GM18951 (cell line): ENCODE measurements around the gene OXGR1.

Experiments
- POLR2A ChIP-seq: IDR thresholded peaks from 4 replicates; pipeline ENCODE4 v1.6.1; 2011; ENCODE audit warnings: mild to moderate bottlenecking; ENCODE audit not compliant: insufficient read length, insufficient read depth; ENCODE audit errors: extremely low read depth
- in situ Hi-C: fragments of 300-500 bp; cut with MboI; formaldehyde crosslinking; loops from one replicate; pipeline ENCODE4 v1.12.0; 2022; ENCODE audit warnings: low sequenced_read_pairs, mixed read lengths, inconsistent platforms; ENCODE audit not compliant: unreplicated experiment

Gene OXGR1

GRCh38 chr13:96963786-96964475 is 30.3 kb downstream of the OXGR1 start:
- in situ Hi-C loops: no loop called here
- no peak for TF ChIP-seq POLR2A

- in situ Hi-C loops: no loop called here
- no peak for TF ChIP-seq POLR2A
Observed at GRCh38 chr13:96960379-96960778, 33.9 kb downstream of the OXGR1 start.

DNA sequence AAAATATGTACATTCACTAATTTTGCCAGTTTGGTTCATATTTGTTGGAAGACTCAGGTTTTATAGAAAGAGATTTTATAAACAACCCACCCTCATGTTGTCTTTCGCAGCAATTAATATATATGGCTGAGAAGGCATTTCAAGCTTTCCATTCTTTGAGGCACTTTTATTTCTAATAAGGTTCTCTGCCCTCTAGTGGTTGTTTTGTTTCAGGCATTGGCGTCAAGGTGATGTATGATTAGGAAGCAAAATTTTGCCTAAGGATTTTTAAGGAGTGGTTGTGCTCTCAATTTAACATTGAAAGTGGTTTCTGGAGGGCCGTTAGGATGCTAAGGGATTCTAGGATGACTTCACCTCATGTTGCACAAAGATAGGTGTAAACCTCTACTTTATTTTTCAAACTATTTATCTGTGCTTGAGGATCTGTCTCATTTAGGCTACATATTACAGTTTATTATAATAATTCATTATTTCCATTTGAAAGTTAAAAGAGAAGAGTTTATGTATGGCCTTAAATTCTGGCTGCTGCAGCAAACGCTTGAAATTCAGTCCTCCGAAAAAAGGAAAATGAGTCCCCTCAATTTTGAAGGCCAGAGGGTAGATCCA is 35.9 kb downstream of the OXGR1 start:
- in situ Hi-C loops: no loop called here
- TF ChIP-seq POLR2A: no peak

GRCh38 chr13:96952595-96952994 is 41.7 kb downstream of the OXGR1 start:
- in situ Hi-C loops: no loop called here
- no peak for TF ChIP-seq POLR2A

GRCh38 chr13:96948127-96948526 is 46.1 kb downstream of the OXGR1 start:
- TF ChIP-seq POLR2A: no peak
- in situ Hi-C loops: no loop called here

GRCh38 chr13:96947343-96947910 is 46.8 kb downstream of the OXGR1 start:
- TF ChIP-seq POLR2A: no peak
- in situ Hi-C loops: no loop called here

DNA sequence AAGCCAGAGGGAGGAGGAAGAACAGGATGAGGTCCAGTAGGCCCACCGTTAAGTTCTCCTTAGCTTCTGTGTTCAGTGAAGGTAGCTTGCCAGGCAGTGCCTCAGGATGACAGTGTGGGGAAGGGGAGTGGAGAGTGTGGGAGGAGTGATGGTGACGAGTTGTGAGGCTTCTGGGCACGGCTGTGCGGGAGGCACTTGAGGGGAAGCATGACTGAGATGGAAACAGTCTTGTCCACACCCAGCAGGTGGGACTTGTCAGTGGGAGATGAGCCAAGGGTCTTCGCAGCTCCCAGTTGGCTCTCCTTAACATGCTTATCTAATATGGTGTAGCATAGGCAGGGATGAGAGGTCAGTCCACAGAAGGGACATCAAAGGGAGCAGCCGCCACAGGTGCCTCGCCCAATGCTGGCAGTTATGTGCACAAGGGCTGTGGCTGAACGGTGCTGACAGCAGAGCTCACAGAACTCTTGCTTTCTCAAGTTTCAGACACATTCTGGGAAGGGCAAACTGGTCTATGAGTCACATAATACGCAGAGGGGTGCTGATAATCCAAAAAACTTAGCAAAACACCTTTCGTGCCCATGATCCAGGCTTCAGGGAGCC is 47.5 kb downstream of the OXGR1 start:
- no peak for TF ChIP-seq POLR2A
- in situ Hi-C loops: no loop called here

- no peak for TF ChIP-seq POLR2A
- in situ Hi-C loops: no loop called here
Observed at GRCh38 chr13:96940961-96941360, 53.3 kb downstream of the OXGR1 start.

DNA sequence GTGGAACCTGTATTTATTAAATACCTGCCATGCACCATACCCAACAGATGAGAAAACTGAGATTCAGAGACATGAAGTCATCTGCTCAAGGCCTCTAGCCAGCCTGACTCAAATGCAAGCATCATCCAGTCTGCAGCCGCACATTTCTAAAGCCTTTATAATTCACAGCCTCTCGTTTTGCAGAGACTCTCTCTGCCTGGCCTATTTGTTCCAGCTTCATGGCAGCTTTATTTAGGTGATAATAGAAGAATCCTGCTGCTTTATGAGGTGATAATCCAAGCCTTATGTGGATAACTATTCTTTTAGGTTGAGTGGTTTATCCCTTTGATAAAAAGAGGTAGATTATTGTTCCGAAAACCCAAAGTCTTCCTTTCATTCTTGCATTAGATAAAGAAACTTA is 58.4 kb downstream of the OXGR1 start:
- TF ChIP-seq POLR2A: no peak
- in situ Hi-C loops: no loop called here
